Mammary microvascular endothelial cell (primary cell): ENCODE data around the gene MATN4. TPM values are rescaled to one million over a fixed set of nuclear protein-coding genes. Genes with fewer than 3 reads are reported as not detected.

Experiments
- total RNA-seq: library from RNA; depleted of rRNA; stranded (reverse); fragments of >200 nt; gene quantifications from 2 replicates; pipeline ENCODE4 v1.2.3, GENCODE V29; 2015

Gene MATN4, protein sequence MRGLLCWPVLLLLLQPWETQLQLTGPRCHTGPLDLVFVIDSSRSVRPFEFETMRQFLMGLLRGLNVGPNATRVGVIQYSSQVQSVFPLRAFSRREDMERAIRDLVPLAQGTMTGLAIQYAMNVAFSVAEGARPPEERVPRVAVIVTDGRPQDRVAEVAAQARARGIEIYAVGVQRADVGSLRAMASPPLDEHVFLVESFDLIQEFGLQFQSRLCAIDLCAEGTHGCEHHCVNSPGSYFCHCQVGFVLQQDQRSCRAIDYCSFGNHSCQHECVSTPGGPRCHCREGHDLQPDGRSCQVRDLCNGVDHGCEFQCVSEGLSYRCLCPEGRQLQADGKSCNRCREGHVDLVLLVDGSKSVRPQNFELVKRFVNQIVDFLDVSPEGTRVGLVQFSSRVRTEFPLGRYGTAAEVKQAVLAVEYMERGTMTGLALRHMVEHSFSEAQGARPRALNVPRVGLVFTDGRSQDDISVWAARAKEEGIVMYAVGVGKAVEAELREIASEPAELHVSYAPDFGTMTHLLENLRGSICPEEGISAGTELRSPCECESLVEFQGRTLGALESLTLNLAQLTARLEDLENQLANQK
- total RNA-seq, result 0.20 TPM in 1 of 2 replicates, not detected in the other

DNA sequence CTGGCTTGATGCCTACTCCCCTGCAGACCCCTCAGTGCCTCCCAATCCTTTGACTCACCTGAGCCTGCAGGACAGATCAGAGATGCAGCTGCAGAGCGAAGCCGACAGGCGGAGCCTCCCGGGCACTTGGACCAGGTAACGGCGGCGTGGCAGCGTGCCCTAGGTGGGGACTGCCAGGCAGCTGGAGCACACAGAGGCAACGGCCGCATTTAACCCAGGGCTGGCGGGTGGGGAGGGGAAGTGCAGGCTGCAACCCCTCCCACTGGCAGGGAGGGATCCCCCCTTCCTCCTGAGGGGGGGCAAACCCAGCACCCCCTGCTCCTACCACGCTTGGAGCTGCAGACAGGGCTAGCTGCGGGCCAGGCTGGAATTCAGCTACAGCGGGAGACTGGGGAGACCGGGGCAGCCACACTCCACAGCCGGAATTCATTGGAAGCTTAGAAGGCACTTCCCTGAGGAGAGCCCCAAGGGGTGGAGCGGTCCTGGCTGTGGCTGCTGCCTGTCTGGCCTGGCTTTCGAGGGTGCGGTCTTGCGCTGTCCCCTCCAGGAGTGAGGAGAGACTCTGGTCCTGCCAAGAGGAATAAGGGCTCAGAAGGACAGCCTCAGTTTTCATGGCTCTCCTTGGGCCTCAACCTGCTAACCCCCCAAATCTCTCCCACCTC lies at the start of gene MATN4:
Gene MATN4, minus strand, starts transcription at position 183 of the 662 bp plus-strand sequence. CDS start 2,717 bp downstream, outside the sequence.

DNA sequence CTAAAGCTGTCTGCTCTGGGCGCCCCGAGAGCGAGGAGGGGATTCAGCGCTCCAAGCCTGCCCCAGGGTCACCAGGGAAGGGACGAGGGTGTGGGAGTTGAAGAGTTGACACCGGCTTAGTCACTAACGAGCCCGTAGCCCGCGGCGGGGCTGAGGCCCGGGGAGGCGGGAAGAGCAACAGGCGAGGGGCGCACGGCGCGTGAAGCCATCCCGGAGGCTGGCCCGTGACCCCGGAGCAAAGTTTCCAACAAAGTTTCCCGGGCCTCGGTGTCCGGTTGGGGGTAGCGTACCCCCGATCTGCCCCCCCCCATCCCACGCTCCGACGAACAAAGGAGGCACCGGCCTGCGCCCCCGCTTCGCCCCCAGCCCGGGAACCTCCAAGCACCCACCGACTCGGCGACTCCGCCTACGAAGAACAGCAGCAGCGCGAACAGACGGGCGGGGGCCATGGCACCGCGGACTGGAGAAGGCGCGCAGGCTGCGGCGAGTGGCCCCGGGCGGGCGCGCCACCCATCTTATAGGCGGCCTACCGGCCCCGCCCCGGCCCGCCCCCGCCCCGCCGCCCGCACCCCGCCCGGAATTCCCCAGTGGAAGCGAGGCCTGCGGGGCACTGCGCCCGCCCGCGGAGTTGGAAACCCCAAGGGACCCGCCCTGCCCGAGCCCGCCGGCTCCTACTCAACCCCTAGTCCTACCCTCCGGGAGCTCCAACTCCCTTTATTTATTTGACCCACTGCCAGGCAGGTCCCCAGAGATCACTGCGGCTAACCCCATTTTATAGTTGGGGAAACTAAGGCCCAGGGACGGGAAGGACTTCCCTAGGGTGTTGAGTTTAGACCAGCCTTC lies 40.1 kb upstream of the MATN4 start, which contains the start of gene SDC4:
Gene SDC4, minus strand, starts transcription at position 489 of the 843 bp plus-strand sequence. Its CDS starts 40 bp downstream, at position 449.

DNA sequence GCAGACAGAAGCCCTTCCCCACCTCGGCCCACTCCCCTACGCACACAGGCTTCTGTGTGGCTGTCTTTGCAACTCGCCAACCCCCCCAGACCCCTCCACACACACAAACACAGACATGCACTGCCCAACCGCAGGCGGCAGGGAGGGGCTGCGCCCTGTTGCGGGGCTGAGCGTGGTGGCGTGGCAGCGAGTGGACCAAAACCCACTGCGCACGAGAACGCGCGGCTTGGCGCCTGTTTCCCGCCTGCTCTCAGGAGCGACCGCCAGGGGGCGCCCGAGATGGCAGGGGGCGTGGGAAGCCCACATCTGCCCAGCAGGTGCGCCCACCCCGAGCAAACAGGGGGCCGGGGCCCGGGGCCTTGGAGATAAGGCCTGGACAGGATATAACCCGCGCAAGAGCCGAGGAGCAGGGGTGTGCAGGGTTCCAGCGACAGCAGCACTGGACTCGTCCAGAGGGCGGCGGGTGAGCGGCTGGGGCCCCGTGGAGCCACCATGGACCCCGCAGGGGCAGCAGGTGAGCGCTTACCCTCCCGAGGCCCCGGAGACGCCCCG lies 1.6 kb downstream of the MATN4 start, which contains the start of gene RBPJL:
Gene RBPJL, plus strand, starts transcription at position 410 of the 552 bp plus-strand sequence. Its CDS starts 83 bp downstream, at position 493.

DNA sequence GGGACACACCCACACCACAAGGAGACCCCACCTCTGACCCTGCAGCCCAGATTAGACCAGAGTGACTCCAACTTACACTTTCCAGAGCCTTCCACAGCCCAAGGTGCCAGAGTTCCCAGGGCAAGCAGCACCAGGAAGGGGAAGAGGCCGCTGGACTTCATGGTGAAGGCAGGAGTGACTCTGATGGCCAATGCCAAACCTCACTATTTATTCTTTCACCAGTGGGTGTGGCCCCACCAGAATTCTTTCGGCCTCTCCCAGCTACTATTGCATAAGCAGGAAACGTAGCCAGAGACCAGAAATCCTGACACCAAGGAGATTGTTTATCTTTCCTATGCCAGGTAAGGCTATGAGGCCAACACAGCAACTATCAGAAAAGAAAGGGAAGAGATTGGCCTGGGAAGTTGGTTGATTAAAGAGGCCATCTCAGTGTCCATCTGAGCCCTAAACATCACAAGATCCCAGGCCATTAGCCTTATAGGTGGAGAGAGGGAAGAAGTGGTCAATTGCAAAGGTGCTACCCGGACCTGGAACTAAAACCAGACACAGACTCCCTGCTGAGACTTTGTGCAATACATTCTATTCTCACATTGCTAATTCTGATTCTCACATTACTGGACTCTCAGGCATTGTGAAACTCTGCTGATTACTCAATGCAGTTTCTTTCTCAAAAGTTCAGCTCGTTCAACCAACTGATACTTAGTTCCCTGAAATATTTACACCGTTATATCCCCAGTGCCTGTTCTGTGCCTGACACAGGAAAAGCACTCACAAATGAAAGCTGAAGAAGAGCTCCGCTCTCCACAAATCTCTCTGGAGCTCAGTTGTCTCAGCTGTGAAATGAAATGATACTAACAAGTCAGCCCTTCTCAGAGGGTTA lies 53.5 kb downstream of the MATN4 start, which contains the start of gene SLPI:
Gene SLPI, minus strand, starts transcription at position 182 of the 880 bp plus-strand sequence. Its CDS starts 21 bp downstream, at position 161.

Other genes starting within 250 kb of the MATN4 start
- gene KCNS1, start 207.2 kb downstream of the MATN4 start, total RNA-seq, result 0.05 and 0.20 TPM in 2 replicates
- not detected in 2 replicates for gene WFDC5, start 193.1 kb downstream of the MATN4 start, total RNA-seq
- gene WFDC12, start 183.8 kb downstream of the MATN4 start, total RNA-seq, result not detected in 2 replicates
- not detected in 2 replicates for gene PI3, start 133.4 kb downstream of the MATN4 start, total RNA-seq
- not detected in 2 replicates for gene SEMG1, start 101.3 kb downstream of the MATN4 start, total RNA-seq
- not detected in 2 replicates for gene SEMG2, start 86.9 kb downstream of the MATN4 start, total RNA-seq
- gene SLPI, start 53.7 kb downstream of the MATN4 start, total RNA-seq, result not detected in 2 replicates
- gene RBPJL, start 1.5 kb downstream of the MATN4 start, total RNA-seq, result not detected in 2 replicates
- gene SDC4, start 40.1 kb upstream of the MATN4 start, total RNA-seq, result 46.2 and 47.0 TPM in 2 replicates
- gene SYS1, start 54.9 kb upstream of the MATN4 start, total RNA-seq, result 21.4 and 29.5 TPM in 2 replicates
- gene TP53TG5, start 70.0 kb upstream of the MATN4 start, total RNA-seq, result not detected in 2 replicates
- gene DBNDD2, start 100.0 kb upstream of the MATN4 start, total RNA-seq, result 5.5 and 9.7 TPM in 2 replicates
- gene PIGT, start 107.8 kb upstream of the MATN4 start, total RNA-seq, result 75.6 and 77.7 TPM in 2 replicates
- not detected in 2 replicates for gene WFDC2, start 161.5 kb upstream of the MATN4 start, total RNA-seq
- not detected in 2 replicates for gene SPINT3, start 207.3 kb upstream of the MATN4 start, total RNA-seq
- not detected in 2 replicates for gene WFDC6, start 231.2 kb upstream of the MATN4 start, total RNA-seq
- not detected in 2 replicates for gene EPPIN, start 239.1 kb upstream of the MATN4 start, total RNA-seq